Testis (tissue), 3 donors: ENCODE data around the gene BEGAIN. TPM values are rescaled to one million over a fixed set of nuclear protein-coding genes. Genes with fewer than 3 reads are reported as not detected.

Source experiments
- DNase-seq: peaks from one replicate; pipeline ENCODE4 v3.0.0-alpha.2; 2019
- H3K27ac ChIP-seq, 2 donors: fragments of 200-600 bp; sonication (generic); one replicate each; pipeline ENCODE4 v1.5.1; 2019
- H3K27me3 ChIP-seq: fragments of 200-600 bp; sonication (generic); one replicate; pipeline ENCODE4 v1.5.1; 2019
- H3K36me3 ChIP-seq: fragments of 200-600 bp; sonication (generic); one replicate; pipeline ENCODE4 v1.5.1; 2017; ENCODE audit warnings: low read depth; ENCODE audit errors: missing control alignments
- H3K4me1 ChIP-seq: fragments of 200-600 bp; sonication (generic); one replicate; pipeline ENCODE4 v1.5.1; 2019
- H3K4me3 ChIP-seq, 2 donors: fragments of 200-600 bp; sonication (generic); one replicate each; pipeline ENCODE4 v1.5.1; 2017 to 2019
- H3K9me3 ChIP-seq: fragments of 200-600 bp; sonication (generic); one replicate; pipeline ENCODE4 v1.5.1; 2017
- CTCF ChIP-seq, 3 experiments: fragments of 450-650 bp in 2 of 3; fragments of 200-600 bp in 1 of 3; sonication (generic) in 1 of 3; IDR thresholded peaks; one replicate each; pipeline ENCODE4 v1.5.1; 2016 to 2019; ENCODE audit warnings: antibody characterized with exemption in 3 of 3, mild to moderate bottlenecking in 2 of 3, moderate library complexity in 1 of 3
- POLR2A ChIP-seq: fragments of 450-650 bp; IDR thresholded peaks from one replicate; pipeline ENCODE4 v1.6.1; 2017; ENCODE audit warnings: antibody characterized with exemption, mild to moderate bottlenecking, moderate library complexity
- WGBS, 2 donors: methylation state at CpG; one replicate each; pipeline ENCODE4 v1.1.5; 2018; 5-methylcytosine and 5-hydroxymethylcytosine counted together
- intact Hi-C: fragments of 100-400 bp; cut with DNase I; formaldehyde crosslinking; loops from one replicate; pipeline ENCODE4 v1.15.1; 2023; ENCODE audit warnings: low total_unique reads
- polyA plus RNA-seq: library from polyadenylated mRNA; stranded (reverse); fragments of 350-450 nt; fragmentation: Illumina TruSeq; extraction: RNeasy Lipid Tissue Mini Kit (QIAGEN cat#74804); gene quantifications from one replicate; pipeline ENCODE4 v1.2.3, GENCODE V29; 2014; ENCODE audit warnings: low read depth, low replicate concordance; ENCODE audit not compliant: insufficient read depth
- total RNA-seq, 2 donors: library from RNA; depleted of rRNA; stranded (reverse); fragments of >200 nt; gene quantifications; one replicate each; pipeline ENCODE4 v1.2.3, GENCODE V29; 2016

The BEGAIN gene
- total and polyA plus RNA-seq, 3 donors from 2014 or later: 4.5 to 7.6 (median 6.9) TPM

GRCh38 chr14:100533656-100534485 lies 53.3 kb downstream of the BEGAIN start:
- Histone ChIP-seq H3K27me3 (no peaks in the 10 kb centered on the region), H3K27ac (peak overlapping the region; percentile 28 to 41), H3K9me3 (no peaks in the 10 kb centered on the region), H3K4me1 (peaks cover 11% of the 10 kb centered on the region), H3K36me3 (no peaks in the 10 kb centered on the region), H3K4me3 (no peak overlapping the region)
- intact Hi-C loops: no loop called here
- TF ChIP-seq CTCF (IDR thresholded peaks at IDR 0.05) (no peak), POLR2A (no peak)
- 65 to 66% methylated on average over 5 to 17 of the region's 17 CpGs for WGBS, 2 donors
- peak; percentile 49 for DNase-seq

GRCh38 chr14:100532906-100533655 lies 54.1 kb downstream of the BEGAIN start:
- H3K36me3 ChIP-seq: no peaks in the 10 kb centered on the region
- DNase-seq: peak; percentile 43
- intact Hi-C loops: no loop called here
- no peaks in the 10 kb centered on the region for H3K27me3 ChIP-seq
- no peak overlapping the region for H3K4me3 ChIP-seq
- peak overlapping the region in 1 of 2 donors; percentile 19 for H3K27ac ChIP-seq
- no peak for TF ChIP-seq POLR2A
- TF ChIP-seq CTCF (IDR thresholded peaks at IDR 0.05): no peak
- peaks cover 11% of the 10 kb centered on the region for H3K4me1 ChIP-seq
- WGBS, 2 donors: 54 to 62% methylated on average over 11 of the region's 11 CpGs
- no peaks in the 10 kb centered on the region for H3K9me3 ChIP-seq

GRCh38 chr14:100532154-100532861 lies 54.9 kb downstream of the BEGAIN start:
- Histone ChIP-seq H3K4me1 (peaks cover 11% of the 10 kb centered on the region), H3K36me3 (no peaks in the 10 kb centered on the region), H3K27ac (peak overlapping the region in 1 of 2 donors; percentile 19), H3K27me3 (no peaks in the 10 kb centered on the region), H3K4me3 (no peak overlapping the region), H3K9me3 (no peaks in the 10 kb centered on the region)
- DNase-seq: peak; percentile 8
- WGBS, 2 donors: 77 to 83% methylated on average over 12 of the region's 12 CpGs
- no peak for TF ChIP-seq POLR2A
- intact Hi-C loops: no loop called here

- DNase-seq: no peak
- Histone ChIP-seq H3K9me3 (no peaks in the 10 kb centered on the region), H3K27me3 (no peaks in the 10 kb centered on the region), H3K4me1 (peaks cover 11% of the 10 kb centered on the region), H3K4me3 (no peak overlapping the region), H3K36me3 (no peaks in the 10 kb centered on the region), H3K27ac (no peak overlapping the region)
- TF ChIP-seq POLR2A: no peak
- TF ChIP-seq CTCF (IDR thresholded peaks at IDR 0.05): no peak
- intact Hi-C loops: no loop called here
- 92 to 96% methylated on average over 11 to 16 of the region's 16 CpGs for WGBS, 2 donors
Measured at GRCh38 chr14:100531152-100532121, 55.8 kb downstream of the BEGAIN start.
